Peyer's patch (tissue), 4 donors: ENCODE data around the gene TLR5. TPM values are rescaled to one million over a fixed set of nuclear protein-coding genes. Genes with fewer than 3 reads are reported as not detected.
A peak's percentile ranks its signal among the peaks of the same experiment; 100 is the strongest.

Experiments
- DNase-seq, 3 donors: peaks; one replicate each; pipeline ENCODE4 v3.0.0-alpha.2; 2017 to 2019
- H3K27ac ChIP-seq, 4 donors: fragments of 200-600 bp; sonication (generic); one replicate each; pipeline ENCODE4 v1.5.1; 2016 to 2019
- H3K27me3 ChIP-seq, 2 donors: fragments of 200-600 bp; sonication (generic); one replicate each; pipeline ENCODE4 v1.5.1; 2019
- H3K36me3 ChIP-seq, 3 donors: fragments of 200-600 bp; sonication (generic); one replicate each; pipeline ENCODE4 v1.5.1; 2016 to 2019
- H3K4me1 ChIP-seq, 4 donors: fragments of 200-600 bp; sonication (generic); one replicate each; pipeline ENCODE4 v1.5.1; 2016 to 2019
- H3K4me3 ChIP-seq, 4 donors: fragments of 200-600 bp; sonication (generic); 1 replicate in 3 of 4; 2 replicates in 1 of 4; pipeline ENCODE4 v1.5.1; 2016 to 2019; ENCODE audit warnings: mild to moderate bottlenecking in 1 of 4
- H3K9me3 ChIP-seq, 4 donors: fragments of 200-600 bp; sonication (generic); one replicate each; pipeline ENCODE4 v1.5.1; 2016 to 2019; ENCODE audit warnings: mild to moderate bottlenecking in 1 of 4
- CTCF ChIP-seq, 6 experiments: fragments of 450-650 bp in 4 of 6; fragments of 200-600 bp in 2 of 6; sonication (generic) in 1 of 6; IDR thresholded peaks; one replicate each; pipeline ENCODE4 v1.5.1; 2017 to 2019; ENCODE audit warnings: antibody characterized with exemption in 6 of 6, mild to moderate bottlenecking in 3 of 6, moderate library complexity in 1 of 6
- POLR2A ChIP-seq, 2 donors: fragments of 450-650 bp; IDR thresholded peaks; one replicate each; pipeline ENCODE4 v1.5.1; 2017; ENCODE audit warnings: antibody characterized with exemption in 2 of 2, mild to moderate bottlenecking in 2 of 2, moderate library complexity in 2 of 2
- total RNA-seq, 4 donors: library from RNA; depleted of rRNA; stranded (reverse); fragments of >200 nt; gene quantifications; one replicate each; pipeline ENCODE4 v1.1.0, GENCODE V29; 2016

The TLR5 gene
- total RNA-seq, 4 donors from 2014 or later: 0.85 to 6.6 (median 2.3) TPM

- H3K4me3 ChIP-seq: no peak overlapping the region
- no peak for DNase-seq
- H3K27ac ChIP-seq: no peak overlapping the region
- H3K36me3 ChIP-seq: no peaks in the 10 kb centered on the region
- H3K9me3 ChIP-seq: no peaks in the 10 kb centered on the region
- no peaks in the 10 kb centered on the region for H3K4me1 ChIP-seq
- no peak for TF ChIP-seq POLR2A (IDR thresholded peaks at IDR 0.05)
- no peak for TF ChIP-seq CTCF (IDR thresholded peaks at IDR 0.05)
- H3K27me3 ChIP-seq: no peaks in the 10 kb centered on the region
These were observed 47.2 kb downstream of the TLR5 start for GRCh38 chr1:223095870-223096269.

- TF ChIP-seq POLR2A (IDR thresholded peaks at IDR 0.05) (no peak), CTCF (IDR thresholded peaks at IDR 0.05) (no peak)
- Histone ChIP-seq H3K36me3 (no peaks in the 10 kb centered on the region), H3K27ac (no peak overlapping the region), H3K4me3 (no peak overlapping the region), H3K9me3 (no peaks in the 10 kb centered on the region), H3K4me1 (no peaks in the 10 kb centered on the region), H3K27me3 (no peaks in the 10 kb centered on the region)
- DNase-seq: no peak
These were observed 51.2 kb downstream of the TLR5 start for GRCh38 chr1:223091896-223092295.

- DNase-seq: no peak
- no peak for TF ChIP-seq POLR2A (IDR thresholded peaks at IDR 0.05)
- TF ChIP-seq CTCF (IDR thresholded peaks at IDR 0.05): no peak
- no peaks in the 10 kb centered on the region for H3K27me3 ChIP-seq
- H3K27ac ChIP-seq: no peak overlapping the region
- no peaks in the 10 kb centered on the region for H3K36me3 ChIP-seq
- no peaks in the 10 kb centered on the region for H3K9me3 ChIP-seq
- H3K4me1 ChIP-seq: no peaks in the 10 kb centered on the region
- H3K4me3 ChIP-seq: no peak overlapping the region
These were observed 53.8 kb downstream of the TLR5 start for GRCh38 chr1:223089250-223089649.

- H3K27ac ChIP-seq: no peak overlapping the region
- TF ChIP-seq CTCF (IDR thresholded peaks at IDR 0.05) (no peak), POLR2A (IDR thresholded peaks at IDR 0.05) (no peak)
- no peaks in the 10 kb centered on the region for H3K27me3 ChIP-seq
- H3K36me3 ChIP-seq: no peaks in the 10 kb centered on the region
- H3K4me3 ChIP-seq: no peak overlapping the region
- H3K9me3 ChIP-seq: no peaks in the 10 kb centered on the region
- H3K4me1 ChIP-seq: no peaks in the 10 kb centered on the region
- no peak for DNase-seq
These were observed 54.3 kb downstream of the TLR5 start for GRCh38 chr1:223088713-223089240.

GRCh38 chr1:223087291-223088255, 55.5 kb downstream of the TLR5 start:
- H3K36me3 ChIP-seq: no peaks in the 10 kb centered on the region
- no peak overlapping the region for H3K4me3 ChIP-seq
- H3K9me3 ChIP-seq: no peaks in the 10 kb centered on the region
- TF ChIP-seq CTCF (IDR thresholded peaks at IDR 0.05): no peak
- TF ChIP-seq POLR2A (IDR thresholded peaks at IDR 0.05): no peak
- no peak for DNase-seq
- H3K27me3 ChIP-seq: no peaks in the 10 kb centered on the region
- peak overlapping the region in 1 of 4 donors; percentile 46 for H3K27ac ChIP-seq
- H3K4me1 ChIP-seq: no peaks in the 10 kb centered on the region
